ENCODE data around the gene B4GALT6. TPM values are rescaled to one million over a fixed set of nuclear protein-coding genes. Genes with fewer than 3 reads are reported as not detected.

B4GALT6 gene
- total and polyA plus RNA-seq, 2 of the 4 experiments (the other 2 are of a cell fraction), result 1.1 to 3.9 TPM

- dilution Hi-C loops (cut with HindIII; ENCODE audit: low sequenced_read_pairs, unreplicated experiment), result no loop called here
- no peak overlapping the region for H2BK120ac ChIP-seq (ENCODE audit: low read depth, low read length)
- no peaks in the 10 kb centered on the region for H3K9me3 ChIP-seq (ENCODE audit: control insufficient read depth, insufficient read depth, low read length)
- no peak overlapping the region for H4K5ac ChIP-seq (ENCODE audit: low read depth, low read length)
- H3K27ac ChIP-seq (ENCODE audit: insufficient read depth, low read length), result no peak overlapping the region
- CTCF ChIA-PET, result interaction anchor here (0.6 to 1.0 kb wide), 2 partner anchors 131 to 561 kb away, joined by 3 to 5 read pairs; no protein-coding TSS in a partner anchor
- no peak overlapping the region for H2AFZ ChIP-seq (replicated peaks; ENCODE audit: low read length, poor library complexity)
- H4K20me1 ChIP-seq (ENCODE audit: insufficient read depth, low read length), result no peaks in the 10 kb centered on the region
- H2AK5ac ChIP-seq (ENCODE audit: low read depth, low read length), result no peak overlapping the region
- no peak for DNase-seq
- no peak overlapping the region for H2AK9ac ChIP-seq (replicated peaks; ENCODE audit: low read depth, low read length, poor library complexity)
- no peak for ATAC-seq (ENCODE audit: low read depth)
- POLR2A ChIA-PET (ENCODE audit: unreplicated experiment), result no interaction called here
- H3K18ac ChIP-seq (ENCODE audit: low read depth, low read length), result no peak overlapping the region
- H2BK15ac ChIP-seq (ENCODE audit: low read depth, low read length), result no peak overlapping the region
- no CpG with 5 or more reads among the region's 2 CpGs for WGBS, 2 experiments (ENCODE audit: extremely low coverage in 2 of 2, insufficient read length in 1 of 2)
- no TSS peak for BruUV-seq (replicated peaks)
- no peak overlapping the region for H3K14ac ChIP-seq (replicated peaks; ENCODE audit: low read depth, low read length)
- H3K4me1 ChIP-seq (ENCODE audit: control insufficient read depth, insufficient read depth, low read length), result no peaks in the 10 kb centered on the region
- H3K4me3 ChIP-seq (ENCODE audit: insufficient read depth, low read depth, low read length), result no peak overlapping the region
- H3K23ac ChIP-seq (ENCODE audit: low read depth, low read length), result no peak overlapping the region
- H3K4me2 ChIP-seq (ENCODE audit: low read depth, low read length), result no peak overlapping the region
- H3K56ac ChIP-seq (ENCODE audit: extremely low read depth, insufficient read depth, low read length), result no peak overlapping the region
- no peaks in the 10 kb centered on the region for H3K36me3 ChIP-seq (ENCODE audit: control insufficient read depth, insufficient read depth, low read length)
- no peaks in the 10 kb centered on the region for H3K9me1 ChIP-seq (ENCODE audit: insufficient read depth, low read length)
- intact Hi-C loops (cut with micrococcal nuclease), result no loop called here
- H2BK5ac ChIP-seq (ENCODE audit: low read depth, low read length, poor library complexity, severe bottlenecking), result no peak overlapping the region
- H4K91ac ChIP-seq (ENCODE audit: insufficient read depth, low read depth, low read length), result no peak overlapping the region
- in situ Hi-C loops (cut with MboI; ENCODE audit: low sequenced_read_pairs), result no loop called here
- no peaks in the 10 kb centered on the region for H3K79me1 ChIP-seq (ENCODE audit: low read depth in 1 of 2, low read length in 2 of 2)
- no peaks in the 10 kb centered on the region for H3K27me3 ChIP-seq (ENCODE audit: control insufficient read depth, insufficient read depth, low read length)
- H3K9ac ChIP-seq (ENCODE audit: low read depth, low read length), result no peak overlapping the region
- no peak overlapping the region for H3K4ac ChIP-seq (ENCODE audit: low read depth, low read length)
- H2BK20ac ChIP-seq (ENCODE audit: low read depth, low read length), result no peak overlapping the region
- peak; percentile 98 for TF ChIP-seq MAFK (IDR thresholded peaks at IDR 0.05; ENCODE audit: low read depth, low read length)
- TF ChIP-seq MAZ (IDR thresholded peaks at IDR 0.05; ENCODE audit: borderline replicate concordance, low read depth, low read length), result no peak
- H4K8ac ChIP-seq (ENCODE audit: low read depth in 2 of 2, low read length in 2 of 2), result no peak overlapping the region
These were observed 93.3 kb downstream of the B4GALT6 start for GRCh38 chr18:31591113-31591512.
